HG02973 (cell line): ENCODE results near the gene RFX4.
"Not testable (repeated sequence)": the region's sequence is repeated elsewhere in the genome, so short reads cannot be mapped to it uniquely, and the experiment has no call there.

Source experiments
- ATAC-seq: cut with Tn5 transposase; IDR thresholded peaks from one replicate; pipeline ENCODE4 v1.9.1; 2021; ENCODE audit warnings: moderate library complexity; ENCODE audit not compliant: unreplicated experiment

RFX4 gene

GRCh38 chr12:106590601-106591000 lies 7.8 kb downstream of the RFX4 start:
- ATAC-seq, result no peak

DNA sequence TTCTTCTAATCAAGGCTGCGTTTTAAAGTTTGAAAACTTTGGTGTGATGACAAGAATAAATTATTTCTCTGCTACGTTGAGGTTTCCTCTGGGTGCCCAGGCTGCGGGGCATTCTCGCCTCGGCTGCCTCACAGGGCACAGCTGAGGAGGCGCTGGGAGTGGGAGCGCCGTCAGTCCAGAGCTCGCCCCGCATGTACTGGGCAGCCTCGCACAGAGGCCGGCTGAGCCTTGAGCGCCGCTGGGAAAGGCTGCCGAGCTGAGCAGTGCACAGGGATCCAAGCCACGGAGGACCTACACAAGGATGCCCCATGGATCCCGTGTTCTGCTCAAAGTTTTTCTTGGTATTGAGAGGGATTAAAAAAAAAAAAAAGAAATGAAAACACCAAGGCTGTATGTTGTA lies 11.6 kb downstream of the RFX4 start:
- no peak for ATAC-seq

- ATAC-seq, result no peak
Measured at GRCh38 chr12:106595268-106595667, 12.5 kb downstream of the RFX4 start.

DNA sequence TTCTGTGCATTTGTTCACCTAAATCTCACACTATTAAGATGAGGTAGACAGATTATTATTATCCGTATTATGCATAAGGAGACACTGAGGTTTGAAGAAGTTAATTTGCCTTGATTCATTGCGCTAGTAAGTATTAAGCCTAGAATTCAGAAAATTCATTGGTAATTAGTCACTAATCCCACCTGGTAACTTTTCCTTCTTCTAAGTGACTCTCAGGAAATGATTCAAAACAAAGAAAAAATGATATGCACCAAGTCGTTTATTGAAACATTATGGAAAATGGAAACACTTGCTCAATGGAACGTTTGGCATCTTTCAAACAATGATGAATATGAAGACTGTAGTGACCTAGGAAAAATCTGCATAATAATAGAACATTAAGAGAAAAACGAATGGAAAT lies 15.2 kb downstream of the RFX4 start:
- no peak for ATAC-seq

- ATAC-seq, result no peak
Measured at GRCh38 chr12:106599302-106599701, 16.5 kb downstream of the RFX4 start.

DNA sequence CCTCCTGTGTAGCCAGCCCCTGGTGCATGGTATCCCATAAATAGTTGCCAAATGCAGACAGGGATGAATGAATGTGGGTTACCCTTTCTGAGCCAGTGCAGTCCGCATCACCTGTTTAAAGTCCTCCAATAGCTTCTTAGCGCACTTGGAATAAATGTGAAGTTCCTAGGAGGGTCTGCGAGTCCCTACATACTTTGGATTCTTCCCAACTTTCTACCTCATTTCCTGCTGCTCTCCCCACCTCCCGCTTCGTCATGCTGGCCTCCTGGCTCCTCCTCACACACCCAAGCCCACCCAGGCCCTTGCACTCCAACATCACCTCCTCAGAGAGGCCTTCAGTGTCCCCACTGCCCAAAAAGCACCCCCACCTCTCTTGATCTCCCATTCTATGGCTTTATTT lies 17.7 kb downstream of the RFX4 start:
- ATAC-seq, result no peak

- ATAC-seq, result no peak
Measured at GRCh38 chr12:106601031-106601430, 18.2 kb downstream of the RFX4 start.

GRCh38 chr12:106601496-106601895 lies 18.7 kb downstream of the RFX4 start:
- ATAC-seq, result no peak

DNA sequence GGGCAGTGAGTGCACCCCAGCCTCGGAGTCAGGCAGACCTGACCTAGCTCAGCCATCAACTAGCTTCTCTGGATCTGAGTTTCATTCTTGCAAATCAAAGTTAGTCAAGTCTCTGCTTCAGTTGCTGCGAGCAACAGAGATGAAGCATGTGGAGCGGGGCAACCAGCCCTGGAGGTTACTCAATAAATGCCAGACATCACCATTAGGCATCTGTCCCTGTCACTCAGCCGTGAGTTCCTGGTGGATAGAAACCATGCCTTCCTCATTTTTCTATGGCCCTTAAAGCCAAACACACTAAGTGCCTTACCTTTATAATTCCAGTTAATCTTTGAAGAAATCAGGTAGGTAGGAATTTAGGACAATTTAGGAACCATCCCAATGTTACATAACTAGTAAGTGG lies 19.3 kb downstream of the RFX4 start:
- ATAC-seq, result no peak

GRCh38 chr12:106605254-106605653 lies 22.4 kb downstream of the RFX4 start:
- ATAC-seq, result no peak

DNA sequence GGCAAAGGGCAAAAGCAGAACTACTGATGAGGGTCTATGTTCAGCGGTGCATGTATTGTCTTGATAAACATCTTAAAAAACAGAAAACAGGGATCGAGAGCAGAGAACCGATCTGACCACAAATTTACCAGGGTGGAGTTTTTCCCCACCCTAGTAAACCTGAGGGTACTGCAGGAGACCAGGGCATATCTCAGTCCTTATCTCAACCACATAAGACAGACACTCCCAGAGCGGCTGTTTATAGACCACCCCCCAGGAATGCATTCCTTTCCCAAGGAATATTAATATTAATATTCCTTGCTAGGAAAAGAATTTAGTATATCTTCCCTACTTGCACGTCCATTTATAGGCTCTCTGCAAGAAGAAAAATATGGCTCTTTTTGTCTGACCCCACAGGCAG lies 37.8 kb downstream of the RFX4 start:
- not testable (repeated sequence) for ATAC-seq

- ATAC-seq, result no peak
Measured at GRCh38 chr12:106625976-106626375, 43.2 kb downstream of the RFX4 start.

GRCh38 chr12:106629797-106630659 lies 47.2 kb downstream of the RFX4 start:
- ATAC-seq, result no peak

DNA sequence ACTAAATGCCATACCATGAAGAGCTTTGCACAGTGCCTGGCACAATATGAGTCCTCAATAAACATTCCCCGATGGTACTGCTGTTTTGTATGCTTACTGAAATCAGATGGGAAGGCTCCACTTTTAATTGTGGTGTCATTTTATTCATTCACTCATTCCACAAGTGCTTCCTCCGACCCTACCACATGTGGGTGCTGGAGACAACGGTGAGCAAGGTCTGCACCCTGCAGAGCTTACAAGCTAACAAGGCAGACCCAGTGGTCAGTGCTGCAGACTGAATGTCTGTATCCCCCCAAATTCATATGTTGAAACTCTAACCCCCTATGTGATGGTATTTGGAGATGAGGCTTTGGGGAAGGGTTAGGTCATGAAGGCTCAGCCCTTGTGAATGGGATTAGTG lies 48.3 kb downstream of the RFX4 start:
- no peak for ATAC-seq

GRCh38 chr12:106631797-106632196 lies 49.0 kb downstream of the RFX4 start:
- no peak for ATAC-seq

GRCh38 chr12:106632797-106633450 lies 50.1 kb downstream of the RFX4 start:
- ATAC-seq, result no peak

GRCh38 chr12:106633451-106633823 lies 50.6 kb downstream of the RFX4 start:
- no peak for ATAC-seq

DNA sequence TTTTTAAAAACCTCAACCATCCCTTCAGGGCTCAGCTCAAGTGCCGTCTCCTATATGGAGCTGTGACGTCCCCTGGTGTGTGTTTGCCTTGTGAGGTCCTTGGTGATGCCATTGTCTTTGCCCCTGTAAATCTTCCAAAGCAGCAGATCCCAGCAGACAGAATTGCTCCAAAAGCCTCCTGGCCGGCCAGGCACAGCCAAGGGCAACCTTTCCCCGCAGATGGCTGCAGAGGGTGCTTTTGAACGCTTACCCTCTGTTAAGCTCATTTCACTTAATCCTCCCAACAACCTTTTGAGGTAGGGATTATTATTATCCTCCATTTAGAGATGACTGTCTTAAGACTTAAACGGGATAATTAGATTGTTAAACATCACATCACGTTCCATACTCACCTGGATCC lies 51.4 kb downstream of the RFX4 start:
- ATAC-seq, result no peak

DNA sequence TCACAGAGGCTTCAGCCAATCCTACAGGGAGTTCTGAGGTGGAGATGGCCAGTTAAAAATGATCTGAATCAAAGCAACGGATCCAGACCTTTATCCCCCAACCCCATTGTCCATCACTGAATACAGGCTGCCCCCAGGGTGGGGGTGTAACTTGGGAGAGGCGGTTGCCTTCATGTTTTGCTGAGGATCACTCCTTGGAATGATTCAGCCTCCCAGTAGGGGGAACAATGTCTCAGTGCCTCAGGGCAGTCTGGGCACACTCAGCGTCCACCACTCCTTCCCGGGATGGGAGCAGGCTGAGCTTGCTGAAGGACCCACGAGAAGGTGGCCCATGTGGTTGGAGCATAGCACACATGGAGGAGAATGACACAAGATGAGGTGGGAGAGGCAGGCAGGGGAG lies 60.2 kb downstream of the RFX4 start:
- no peak for ATAC-seq

DNA sequence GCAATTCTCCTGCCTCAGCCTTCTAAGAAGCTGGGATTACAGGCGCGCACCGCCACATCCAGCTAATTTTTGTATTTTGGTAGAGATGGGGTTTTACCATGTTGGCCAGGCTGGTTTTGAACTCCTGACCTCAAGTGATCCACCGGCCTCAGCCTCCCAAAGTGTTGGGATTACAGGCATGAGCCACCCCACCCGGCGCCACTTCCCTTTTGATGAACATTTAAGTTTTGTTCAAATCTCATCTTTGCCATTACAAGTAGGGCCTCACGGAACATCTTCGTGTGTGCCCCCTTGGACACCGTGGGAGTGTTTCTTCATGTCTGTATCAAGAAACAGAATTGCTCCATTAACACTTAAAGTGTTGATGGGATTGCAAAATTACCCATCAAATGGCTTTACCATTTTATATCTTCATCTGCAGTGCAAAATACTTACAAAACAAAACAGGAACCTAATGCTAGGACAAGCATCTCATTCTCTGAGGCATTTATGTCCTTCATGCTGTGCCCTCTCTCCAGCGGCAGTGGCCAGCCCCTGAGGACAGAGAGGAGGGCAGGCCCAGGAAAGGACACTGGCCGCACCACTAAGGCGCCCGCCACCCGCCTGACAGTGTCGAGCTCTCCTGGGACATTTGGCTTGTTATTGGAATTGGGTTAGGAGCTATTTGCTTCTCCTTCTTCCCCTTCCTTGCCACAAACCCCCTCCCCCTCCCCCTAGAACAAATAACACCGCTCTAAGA lies 61.7 kb downstream of the RFX4 start:
- ATAC-seq, result no peak

GRCh38 chr12:106645074-106645421 lies 62.2 kb downstream of the RFX4 start:
- ATAC-seq, result no peak
